Dermis blood vessel endothelial cell (primary cell): Measurements from ENCODE around the gene PTPN4. TPM values are rescaled to one million over a fixed set of nuclear protein-coding genes. Genes with fewer than 3 reads are reported as not detected.
"Not testable (repeated sequence)": the region's sequence is repeated elsewhere in the genome, so short reads cannot be mapped to it uniquely, and the experiment has no call there.

Source experiments
- DNase-seq: peaks from one replicate; pipeline ENCODE4 v3.0.0; 2010
- total RNA-seq: library from RNA; depleted of rRNA; stranded (reverse); fragments of >200 nt; gene quantifications from 2 replicates; pipeline ENCODE4 v1.2.3, GENCODE V29; 2014

Gene PTPN4
- total RNA-seq, 1 donor from 2014 or later, result 27.9 TPM

- no peak for DNase-seq
Observed at GRCh38 chr2:119766944-119767343, 7.2 kb downstream of the PTPN4 start.

GRCh38 chr2:119768742-119769141 lies 9.0 kb downstream of the PTPN4 start:
- no peak for DNase-seq

- DNase-seq, result no peak
Observed at GRCh38 chr2:119769645-119770044, 9.9 kb downstream of the PTPN4 start.

GRCh38 chr2:119771331-119771730 lies 11.6 kb downstream of the PTPN4 start:
- DNase-seq, result peak; percentile 17

- no peak for DNase-seq
Observed at GRCh38 chr2:119772128-119772527, 12.4 kb downstream of the PTPN4 start.

- DNase-seq, result no peak
Observed at GRCh38 chr2:119772767-119773166, 13.0 kb downstream of the PTPN4 start.

GRCh38 chr2:119774026-119774425 lies 14.3 kb downstream of the PTPN4 start:
- DNase-seq, result no peak

- no peak for DNase-seq
Observed at GRCh38 chr2:119775102-119775501, 15.4 kb downstream of the PTPN4 start.

GRCh38 chr2:119782308-119783027 lies 22.7 kb downstream of the PTPN4 start:
- no peak for DNase-seq

- no peak for DNase-seq
Observed at GRCh38 chr2:119784876-119785275, 25.2 kb downstream of the PTPN4 start.

GRCh38 chr2:119786295-119786694 lies 26.6 kb downstream of the PTPN4 start:
- no peak for DNase-seq

- no peak for DNase-seq
Observed at GRCh38 chr2:119788752-119789151, 29.0 kb downstream of the PTPN4 start.

GRCh38 chr2:119790466-119790865 lies 30.7 kb downstream of the PTPN4 start:
- no peak for DNase-seq

- DNase-seq, result no peak
Observed at GRCh38 chr2:119792907-119793312, 33.2 kb downstream of the PTPN4 start.

- DNase-seq, result no peak
Observed at GRCh38 chr2:119794237-119794636, 34.5 kb downstream of the PTPN4 start.

- DNase-seq, result no peak
Observed at GRCh38 chr2:119795309-119796303, 35.9 kb downstream of the PTPN4 start.

- DNase-seq, result no peak
Observed at GRCh38 chr2:119800376-119800902, 40.7 kb downstream of the PTPN4 start.

GRCh38 chr2:119801040-119801439 lies 41.3 kb downstream of the PTPN4 start:
- DNase-seq, result no peak

GRCh38 chr2:119801989-119802388 lies 42.3 kb downstream of the PTPN4 start:
- not testable (repeated sequence) for DNase-seq

- peak; percentile 46 for DNase-seq
Observed at GRCh38 chr2:119803101-119803500, 43.4 kb downstream of the PTPN4 start.

- not testable (repeated sequence) for DNase-seq
Observed at GRCh38 chr2:119804409-119804808, 44.7 kb downstream of the PTPN4 start.

- DNase-seq, result peak; percentile 27
Observed at GRCh38 chr2:119808516-119809147, 48.9 kb downstream of the PTPN4 start.
